Endothelial cell of umbilical vein (primary cell): ENCODE results near the gene C11orf65. TPM values are rescaled to one million over a fixed set of nuclear protein-coding genes. Genes with fewer than 3 reads are reported as not detected.

Experiments
- BruUV-seq: library from RNA; stranded (reverse); fragments of 400-500 nt; replicated peaks from 2 replicates; lab custom pipeline; 2021; lab: Mats Ljungman, UMichigan
- CTCF ChIA-PET: fragments of 300-600, 350-600 bp; sonication (Branson Sonifier 250); formaldehyde crosslinking; loops from one replicate; lab custom pipeline; 2021; ENCODE audit warnings: antibody characterized with exemption, inconsistent platforms; lab: Charles Lee
- POLR2A ChIA-PET: fragments of 300-600, 350-600 bp; sonication (Branson Sonifier 250); formaldehyde crosslinking; loops from one replicate; lab custom pipeline; 2021; ENCODE audit warnings: antibody characterized with exemption, inconsistent platforms; lab: Charles Lee
- DNase-seq: peaks from one replicate; pipeline ENCODE4 v3.0.0-alpha.2; 2011; ENCODE audit warnings: low read depth, low spot score
- FAIRE-seq: peaks from 2 replicates; lab custom pipeline; 2011; peaks lifted over from hg19 to GRCh38; lab: Jason Lieb, UNC
- H2AFZ ChIP-seq: 2 replicates; pipeline ENCODE4 v1.6.0; 2012; ENCODE audit warnings: low read depth, low read length, control low read depth, inconsistent platforms
- H3K27ac ChIP-seq: 2 replicates; pipeline ENCODE4 v1.5.1; 2011; ENCODE audit warnings: low read depth, mild to moderate bottlenecking, control low read depth, low read length, moderate library complexity; ENCODE audit not compliant: insufficient read depth
- H3K27me3 ChIP-seq, 2 experiments: 2 replicates each; pipeline versions ENCODE4 v1.6.0 to v1.6.1; 2011; ENCODE audit warnings: low read length in 2 of 2, mixed read lengths in 1 of 2; ENCODE audit not compliant: control insufficient read depth in 2 of 2, insufficient read depth in 2 of 2
- H3K36me3 ChIP-seq, 2 experiments: 2 replicates in 1 of 2; 3 replicates in 1 of 2; pipeline ENCODE4 v1.5.1; 2011; ENCODE audit warnings: low read length in 2 of 2, mild to moderate bottlenecking in 1 of 2, moderate library complexity in 1 of 2; ENCODE audit not compliant: control insufficient read depth in 2 of 2, insufficient read depth in 2 of 2; ENCODE audit errors: extremely low read depth in 1 of 2
- H3K4me1 ChIP-seq: 3 replicates; pipeline ENCODE4 v1.5.1; 2011; ENCODE audit warnings: mild to moderate bottlenecking, low read length; ENCODE audit not compliant: control insufficient read depth, insufficient read depth; ENCODE audit errors: extremely low read depth
- H3K4me2 ChIP-seq: 2 replicates; pipeline ENCODE4 v1.6.1; 2011; ENCODE audit warnings: low read length, control low read depth, mixed read lengths; ENCODE audit not compliant: insufficient read depth
- H3K4me3 ChIP-seq, 3 experiments: fragments of 200-600 bp in 1 of 3; sonication (generic), shearing (Covaris generic) in 1 of 3; replicated peaks in 1 of 3; 2 replicates each; pipeline ENCODE4 v1.5.1; 2011 to 2016; ENCODE audit warnings: control low read depth in 3 of 3, low read length in 3 of 3, mild to moderate bottlenecking in 2 of 3, inconsistent platforms in 1 of 3, low read depth in 1 of 3, moderate library complexity in 1 of 3; ENCODE audit not compliant: insufficient read depth in 1 of 3
- H3K79me2 ChIP-seq: 2 replicates; pipeline ENCODE4 v1.6.0; 2012; ENCODE audit warnings: low read length, inconsistent platforms; ENCODE audit not compliant: control insufficient read depth, insufficient read depth
- H3K9ac ChIP-seq: replicated peaks from 2 replicates; pipeline ENCODE3; 2011; ENCODE audit warnings: low read length, control low read depth; ENCODE audit not compliant: insufficient read depth; ENCODE audit errors: extremely low read depth
- H3K9me1 ChIP-seq: replicated peaks from 3 replicates; pipeline ENCODE4 v1.6.0; 2011; ENCODE audit warnings: mild to moderate bottlenecking, low read length; ENCODE audit not compliant: control insufficient read depth, insufficient read depth; ENCODE audit errors: extremely low read depth
- H3K9me3 ChIP-seq: replicated peaks from 2 replicates; pipeline ENCODE4 v1.5.1; 2012; ENCODE audit warnings: low read length, inconsistent platforms; ENCODE audit not compliant: control insufficient read depth, insufficient read depth
- H4K20me1 ChIP-seq: replicated peaks from 2 replicates; pipeline ENCODE3; 2011; ENCODE audit warnings: mild to moderate bottlenecking, low read length; ENCODE audit not compliant: control insufficient read depth, insufficient read depth; ENCODE audit errors: extremely low read depth
- CTCF ChIP-seq, 2 donors: IDR thresholded peaks; 1 replicate in 1 of 2; 2 replicates in 1 of 2; pipeline ENCODE4 v1.5.1; 2011; ENCODE audit warnings: low read length in 2 of 2, mild to moderate bottlenecking in 2 of 2, moderate library complexity in 2 of 2, control low read depth in 1 of 2, inconsistent platforms in 1 of 2, low read depth in 1 of 2; ENCODE audit not compliant: insufficient read depth in 1 of 2; ENCODE audit errors: extremely low read depth in 1 of 2
- EZH2 ChIP-seq: IDR thresholded peaks from 2 replicates; pipeline ENCODE4 v1.6.1; 2012; ENCODE audit warnings: borderline replicate concordance, low read depth, mild to moderate bottlenecking, moderate library complexity, low read length, inconsistent platforms; ENCODE audit not compliant: severe bottlenecking
- FOS ChIP-seq: IDR thresholded peaks from 2 replicates; pipeline ENCODE4 v1.6.1; 2011; ENCODE audit warnings: mild to moderate bottlenecking, low read length, moderate library complexity, borderline replicate concordance; ENCODE audit not compliant: insufficient read depth
- JUN ChIP-seq: IDR thresholded peaks from 2 replicates; pipeline ENCODE4 v1.6.1; 2011; ENCODE audit warnings: borderline replicate concordance, low read depth; ENCODE audit not compliant: insufficient read length, insufficient read depth
- MAX ChIP-seq: IDR thresholded peaks from 2 replicates; pipeline ENCODE4 v1.6.1; 2011; ENCODE audit not compliant: insufficient read depth, insufficient read length
- MYC ChIP-seq: IDR thresholded peaks from one replicate; pipeline ENCODE4 v1.6.1; 2011; ENCODE audit warnings: mild to moderate bottlenecking, low read depth, low read length
- POLR2A ChIP-seq: IDR thresholded peaks from 2 replicates; pipeline ENCODE4 v1.6.1; 2012; ENCODE audit warnings: low read depth, mild to moderate bottlenecking, control low read depth, low read length
- POLR2AphosphoS5 ChIP-seq: IDR thresholded peaks from 2 replicates; pipeline ENCODE4 v1.6.1; 2012; ENCODE audit warnings: low read depth, mild to moderate bottlenecking, control low read depth, low read length, moderate library complexity; ENCODE audit not compliant: insufficient read depth
- dilution Hi-C: fragments of 300-500 bp; cut with MboI; formaldehyde crosslinking; loops from one replicate; pipeline ENCODE4 v1.15.0; 2019; ENCODE audit warnings: low sequenced_read_pairs; ENCODE audit not compliant: extremely low pct_ligation_motif_present
- intact Hi-C: fragments of 100-400 bp; cut with micrococcal nuclease; formaldehyde crosslinking; loops from one replicate; pipeline ENCODE4 v1.10.0; 2022
- polyA plus RNA-seq, 4 experiments: library from polyadenylated mRNA; depleted of rRNA in 3 of 4; stranded (reverse) in 3 of 4; unstranded in 1 of 4; fragments of >200 nt; gene quantifications; 2 replicates each; pipeline versions ENCODE4 v1.2.1 to v1.2.3, GENCODE V29; 2011 to 2012; ENCODE audit warnings: missing spikeins in 1 of 4
- total RNA-seq: library from RNA; stranded (reverse); gene quantifications from 2 replicates; pipeline ENCODE4 v1.2.3, GENCODE V29; 2021

C11orf65 gene
- total and polyA plus RNA-seq, 2 donors (not counting 3 experiments of a cell fraction or from before 2014, with no cell fraction given) = not detected

- no peak overlapping the region for H2AFZ ChIP-seq
- H3K9me3 ChIP-seq = no peaks in the 10 kb centered on the region
- H3K79me2 ChIP-seq = no peaks in the 10 kb centered on the region
- H4K20me1 ChIP-seq = no peaks in the 10 kb centered on the region
- no peak overlapping the region for H3K9ac ChIP-seq
- dilution Hi-C loops = no loop called here
- intact Hi-C loops = no loop called here
- ChIA-PET CTCF (no interaction called here), POLR2A (no interaction called here)
- BruUV-seq = no TSS peak
- no peak for FAIRE-seq
- no peak for DNase-seq
- peaks cover 3 to 6% of the 10 kb centered on the region in 2 experiments for H3K36me3 ChIP-seq
- H3K4me3 ChIP-seq = no peak overlapping the region
- H3K4me2 ChIP-seq = no peak overlapping the region
- H3K9me1 ChIP-seq = no peaks in the 10 kb centered on the region
- TF ChIP-seq FOS (no peak), MYC (no peak), POLR2AphosphoS5 (no peak), MAX (no peak), CTCF (IDR thresholded peaks at IDR 0.05; ENCODE audit: extremely low read depth in 1 of 2, insufficient read depth in 1 of 2, low read depth in 1 of 2, low read length in 2 of 2) (no peak), JUN (no peak), EZH2 (no peak), POLR2A (no peak)
- no peaks in the 10 kb centered on the region for H3K4me1 ChIP-seq
- H3K27me3 ChIP-seq = no peaks in the 10 kb centered on the region
- H3K27ac ChIP-seq = no peak overlapping the region
Observed at GRCh38 chr11:108351468-108351867, 115.9 kb downstream of the C11orf65 start.
